Neural crest cell (in vitro differentiated cells): ENCODE data around the gene EPHA1. TPM values are rescaled to one million over a fixed set of nuclear protein-coding genes. Genes with fewer than 3 reads are reported as not detected.

Experiments used
- DNase-seq: peaks from one replicate; pipeline ENCODE4 v3.0.0; 2021; ENCODE audit warnings: low read depth, mixed read lengths, low spot score
- H3K27ac Mint-ChIP-seq: one replicate; pipeline ENCODE4 v1.8.0; 2021; ENCODE audit warnings: mild to moderate bottlenecking, mixed read lengths; ENCODE audit not compliant: unreplicated experiment
- H3K27me3 Mint-ChIP-seq: 2 replicates; pipeline ENCODE4 v1.8.0; 2021; ENCODE audit warnings: low read depth, mild to moderate bottlenecking, mixed read lengths
- H3K36me3 Mint-ChIP-seq: 2 replicates; pipeline ENCODE4 v1.8.0; 2021; ENCODE audit warnings: low read depth, mild to moderate bottlenecking, mixed read lengths
- H3K4me1 Mint-ChIP-seq: 2 replicates; pipeline ENCODE4 v1.8.0; 2021; ENCODE audit warnings: mixed read lengths
- H3K4me3 Mint-ChIP-seq: one replicate; pipeline ENCODE4 v1.8.0; 2021; ENCODE audit warnings: mild to moderate bottlenecking, mixed read lengths
- H3K9me3 Mint-ChIP-seq: 2 replicates; pipeline ENCODE4 v1.8.0; 2021; ENCODE audit warnings: mixed read lengths
- total RNA-seq: library from RNA; stranded (reverse); gene quantifications from 2 replicates; pipeline ENCODE4 v1.2.1, GENCODE V29; 2021
- TF ChIP-seq, protein P1 (sequence below): fragments of 200-600 bp; sonication (generic); conservative IDR thresholded peaks from 2 replicates; pipeline ENCODE4 v1.5.0; 2021; ENCODE audit warnings: antibody characterized with exemption, mild to moderate bottlenecking

EPHA1 gene
- total RNA-seq, 1 donor from 2014 or later, result not detected

DNA sequence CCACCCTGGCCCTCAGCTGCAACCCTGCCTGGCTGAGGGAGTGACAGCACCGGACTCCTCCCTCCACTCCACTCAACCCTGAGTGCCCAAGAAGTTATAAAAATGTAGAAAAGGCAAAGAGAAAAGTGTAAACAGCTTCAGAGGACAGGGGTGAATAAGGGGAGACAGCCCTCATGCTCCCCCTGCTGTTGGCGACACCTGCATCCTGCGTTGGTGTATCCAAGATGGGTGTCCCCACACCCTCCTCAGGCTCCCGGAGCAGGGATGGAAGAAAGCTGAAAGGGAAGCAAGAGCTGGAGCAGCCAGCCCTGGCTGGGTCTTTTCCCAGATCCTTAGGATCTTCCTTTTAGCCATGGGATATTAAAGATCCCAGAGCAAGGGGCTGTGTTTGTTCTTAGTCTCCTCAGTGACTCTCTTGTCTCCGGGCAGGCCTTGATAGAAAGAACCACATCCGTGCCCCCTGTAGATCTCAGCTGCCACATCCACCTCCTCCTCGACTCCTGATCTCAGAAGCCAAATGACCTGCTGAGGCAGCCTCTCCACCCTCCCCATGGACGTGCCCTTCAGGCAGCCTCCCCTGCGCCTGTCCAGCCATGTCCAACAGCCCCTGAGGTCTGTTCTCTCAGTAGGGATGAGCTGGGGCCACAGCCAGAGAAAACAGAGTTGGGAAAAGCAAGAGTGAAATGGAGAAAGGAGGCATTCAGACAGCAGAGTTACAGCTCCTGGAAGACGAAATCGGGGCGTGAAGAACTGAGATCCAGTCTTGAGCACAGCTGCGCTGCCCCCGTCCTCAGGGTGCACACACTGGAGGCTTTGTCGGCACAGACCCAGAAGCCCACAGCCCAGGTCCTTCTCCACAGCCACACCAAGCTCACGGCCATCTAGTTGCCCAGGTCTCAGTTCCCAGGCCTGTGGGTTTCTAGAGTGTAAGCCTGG is 52.9 kb downstream of the EPHA1 start:
- H3K27ac Mint-ChIP-seq, result no peak overlapping the region
- H3K9me3 Mint-ChIP-seq, result no peaks in the 10 kb centered on the region
- H3K4me1 Mint-ChIP-seq, result peaks cover 34% of the 10 kb centered on the region
- peaks cover 17% of the 10 kb centered on the region for H3K36me3 Mint-ChIP-seq
- TF ChIP-seq, protein P1, sequence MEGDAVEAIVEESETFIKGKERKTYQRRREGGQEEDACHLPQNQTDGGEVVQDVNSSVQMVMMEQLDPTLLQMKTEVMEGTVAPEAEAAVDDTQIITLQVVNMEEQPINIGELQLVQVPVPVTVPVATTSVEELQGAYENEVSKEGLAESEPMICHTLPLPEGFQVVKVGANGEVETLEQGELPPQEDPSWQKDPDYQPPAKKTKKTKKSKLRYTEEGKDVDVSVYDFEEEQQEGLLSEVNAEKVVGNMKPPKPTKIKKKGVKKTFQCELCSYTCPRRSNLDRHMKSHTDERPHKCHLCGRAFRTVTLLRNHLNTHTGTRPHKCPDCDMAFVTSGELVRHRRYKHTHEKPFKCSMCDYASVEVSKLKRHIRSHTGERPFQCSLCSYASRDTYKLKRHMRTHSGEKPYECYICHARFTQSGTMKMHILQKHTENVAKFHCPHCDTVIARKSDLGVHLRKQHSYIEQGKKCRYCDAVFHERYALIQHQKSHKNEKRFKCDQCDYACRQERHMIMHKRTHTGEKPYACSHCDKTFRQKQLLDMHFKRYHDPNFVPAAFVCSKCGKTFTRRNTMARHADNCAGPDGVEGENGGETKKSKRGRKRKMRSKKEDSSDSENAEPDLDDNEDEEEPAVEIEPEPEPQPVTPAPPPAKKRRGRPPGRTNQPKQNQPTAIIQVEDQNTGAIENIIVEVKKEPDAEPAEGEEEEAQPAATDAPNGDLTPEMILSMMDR, result no peak
- DNase-seq, result no peak
- H3K27me3 Mint-ChIP-seq, result peaks cover 17% of the 10 kb centered on the region
- H3K4me3 Mint-ChIP-seq, result no peak overlapping the region

DNA sequence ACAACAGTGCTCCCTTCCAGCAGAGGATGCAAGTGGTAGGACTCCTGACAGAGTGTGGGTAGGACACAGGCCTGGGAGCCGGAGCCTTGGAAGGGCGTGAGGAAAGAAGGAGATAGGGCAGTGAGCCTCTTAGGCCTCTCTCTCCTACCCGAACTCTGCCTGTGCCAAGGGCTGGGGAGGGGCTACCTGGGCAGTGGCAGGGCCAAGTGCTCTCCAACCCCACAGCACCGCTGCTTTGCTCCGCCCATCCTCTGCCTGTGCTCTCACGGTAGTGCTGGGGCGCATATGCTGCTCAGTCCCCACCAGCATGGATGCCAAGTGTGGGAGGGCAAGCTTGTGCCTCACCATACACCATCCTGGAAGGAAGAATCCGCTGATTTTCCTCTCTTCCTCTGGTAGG is 53.7 kb downstream of the EPHA1 start:
- Mint-ChIP-seq H3K36me3 (peaks cover 17% of the 10 kb centered on the region), H3K4me3 (no peak overlapping the region), H3K27me3 (peaks cover 11% of the 10 kb centered on the region), H3K27ac (no peak overlapping the region), H3K9me3 (no peaks in the 10 kb centered on the region), H3K4me1 (peaks cover 28% of the 10 kb centered on the region)
- no peak for DNase-seq
- TF ChIP-seq, protein P1, result no peak

DNA sequence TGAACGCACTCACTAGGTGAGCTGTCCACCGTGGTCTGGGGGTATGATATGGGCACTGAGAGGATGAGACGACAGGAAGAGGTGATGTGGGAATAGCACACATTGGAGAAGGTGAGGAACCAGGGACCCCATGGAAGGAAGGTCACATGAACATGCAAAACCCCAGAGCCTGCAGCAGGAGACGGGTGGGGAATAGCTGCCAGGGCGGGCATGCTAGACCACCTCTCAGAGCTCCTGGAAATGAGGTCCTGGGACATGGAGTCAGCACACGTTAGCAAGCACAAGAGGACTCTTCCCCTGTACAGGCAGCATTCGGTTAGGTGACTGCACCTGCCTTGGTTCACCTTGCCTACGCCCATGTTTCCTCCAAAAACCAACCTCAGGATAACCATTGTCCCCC is 54.3 kb downstream of the EPHA1 start:
- DNase-seq, result no peak
- Mint-ChIP-seq H3K27ac (no peak overlapping the region), H3K36me3 (peaks cover 15% of the 10 kb centered on the region), H3K4me1 (peaks cover 33% of the 10 kb centered on the region), H3K27me3 (peaks cover 10% of the 10 kb centered on the region), H3K9me3 (no peaks in the 10 kb centered on the region), H3K4me3 (no peak overlapping the region)
- TF ChIP-seq, protein P1, result no peak

DNA sequence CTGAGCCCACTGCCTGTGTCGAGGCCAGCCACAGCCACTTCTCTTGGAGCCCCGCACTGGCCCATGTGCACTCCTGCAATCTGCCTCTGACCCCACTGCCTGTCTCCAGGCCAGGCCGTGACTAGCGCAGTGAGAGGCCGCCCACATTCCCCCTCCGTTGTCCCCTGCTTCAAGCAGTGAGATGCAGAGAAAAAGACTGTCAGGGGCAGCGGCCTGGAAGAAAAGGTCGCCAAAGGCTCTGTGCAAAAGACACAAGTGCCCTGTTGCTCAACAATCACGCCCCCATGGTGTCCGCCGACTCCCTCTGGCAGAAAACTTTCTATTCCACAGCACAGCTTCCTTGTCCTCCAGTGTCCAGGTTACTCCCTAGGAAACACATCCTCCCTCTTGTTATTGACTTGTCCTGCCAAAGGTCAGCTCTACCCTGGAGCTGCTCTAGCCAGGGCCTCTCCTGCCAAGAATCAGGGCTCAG is 56.1 kb downstream of the EPHA1 start:
- Mint-ChIP-seq H3K27ac (peak overlapping the region; percentile 96), H3K36me3 (peaks cover 8% of the 10 kb centered on the region), H3K4me3 (peak overlapping the region; percentile 59), H3K4me1 (peaks cover 33% of the 10 kb centered on the region), H3K9me3 (no peaks in the 10 kb centered on the region), H3K27me3 (peaks cover 8% of the 10 kb centered on the region)
- peak; percentile 58 for DNase-seq
- TF ChIP-seq, protein P1, result no peak

DNA sequence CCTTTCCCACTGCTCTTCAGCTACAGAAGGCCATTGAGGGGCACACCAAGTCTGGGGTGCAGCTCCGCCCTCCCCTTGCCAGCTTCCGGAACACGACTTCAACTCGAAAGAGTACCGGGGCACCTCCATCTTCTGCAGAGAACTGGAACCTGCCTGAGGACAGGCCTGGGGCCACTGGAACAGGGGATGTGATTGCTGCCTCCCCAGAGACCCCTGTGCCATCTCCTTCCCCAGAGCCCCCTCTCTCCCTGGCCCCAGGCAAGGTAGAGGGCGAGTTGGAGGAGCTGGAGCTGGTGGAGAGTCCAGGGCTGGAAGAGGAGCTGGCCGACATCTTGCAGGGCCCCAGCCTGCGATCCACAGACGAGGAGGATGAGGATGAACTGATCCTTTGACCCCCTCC is 57.1 kb downstream of the EPHA1 start:
- H3K36me3 Mint-ChIP-seq, result peaks cover 2% of the 10 kb centered on the region
- no peaks in the 10 kb centered on the region for H3K9me3 Mint-ChIP-seq
- TF ChIP-seq, protein P1, result no peak
- no peak overlapping the region for H3K27ac Mint-ChIP-seq
- no peak for DNase-seq
- peaks cover 33% of the 10 kb centered on the region for H3K4me1 Mint-ChIP-seq
- peaks cover 13% of the 10 kb centered on the region for H3K27me3 Mint-ChIP-seq
- no peak overlapping the region for H3K4me3 Mint-ChIP-seq
